ENCODE data around the gene FSTL5. TPM values are rescaled to one million over a fixed set of nuclear protein-coding genes. Genes with fewer than 3 reads are reported as not detected.

FSTL5 gene
- total and polyA plus RNA-seq, 9 of the 15 experiments (the other 6 are each of a cell fraction or from before 2014, with no cell fraction given): 0.09 to 3.1 (median 0.50) TPM; not detected in 1

- TF ChIP-seq, protein P1, sequence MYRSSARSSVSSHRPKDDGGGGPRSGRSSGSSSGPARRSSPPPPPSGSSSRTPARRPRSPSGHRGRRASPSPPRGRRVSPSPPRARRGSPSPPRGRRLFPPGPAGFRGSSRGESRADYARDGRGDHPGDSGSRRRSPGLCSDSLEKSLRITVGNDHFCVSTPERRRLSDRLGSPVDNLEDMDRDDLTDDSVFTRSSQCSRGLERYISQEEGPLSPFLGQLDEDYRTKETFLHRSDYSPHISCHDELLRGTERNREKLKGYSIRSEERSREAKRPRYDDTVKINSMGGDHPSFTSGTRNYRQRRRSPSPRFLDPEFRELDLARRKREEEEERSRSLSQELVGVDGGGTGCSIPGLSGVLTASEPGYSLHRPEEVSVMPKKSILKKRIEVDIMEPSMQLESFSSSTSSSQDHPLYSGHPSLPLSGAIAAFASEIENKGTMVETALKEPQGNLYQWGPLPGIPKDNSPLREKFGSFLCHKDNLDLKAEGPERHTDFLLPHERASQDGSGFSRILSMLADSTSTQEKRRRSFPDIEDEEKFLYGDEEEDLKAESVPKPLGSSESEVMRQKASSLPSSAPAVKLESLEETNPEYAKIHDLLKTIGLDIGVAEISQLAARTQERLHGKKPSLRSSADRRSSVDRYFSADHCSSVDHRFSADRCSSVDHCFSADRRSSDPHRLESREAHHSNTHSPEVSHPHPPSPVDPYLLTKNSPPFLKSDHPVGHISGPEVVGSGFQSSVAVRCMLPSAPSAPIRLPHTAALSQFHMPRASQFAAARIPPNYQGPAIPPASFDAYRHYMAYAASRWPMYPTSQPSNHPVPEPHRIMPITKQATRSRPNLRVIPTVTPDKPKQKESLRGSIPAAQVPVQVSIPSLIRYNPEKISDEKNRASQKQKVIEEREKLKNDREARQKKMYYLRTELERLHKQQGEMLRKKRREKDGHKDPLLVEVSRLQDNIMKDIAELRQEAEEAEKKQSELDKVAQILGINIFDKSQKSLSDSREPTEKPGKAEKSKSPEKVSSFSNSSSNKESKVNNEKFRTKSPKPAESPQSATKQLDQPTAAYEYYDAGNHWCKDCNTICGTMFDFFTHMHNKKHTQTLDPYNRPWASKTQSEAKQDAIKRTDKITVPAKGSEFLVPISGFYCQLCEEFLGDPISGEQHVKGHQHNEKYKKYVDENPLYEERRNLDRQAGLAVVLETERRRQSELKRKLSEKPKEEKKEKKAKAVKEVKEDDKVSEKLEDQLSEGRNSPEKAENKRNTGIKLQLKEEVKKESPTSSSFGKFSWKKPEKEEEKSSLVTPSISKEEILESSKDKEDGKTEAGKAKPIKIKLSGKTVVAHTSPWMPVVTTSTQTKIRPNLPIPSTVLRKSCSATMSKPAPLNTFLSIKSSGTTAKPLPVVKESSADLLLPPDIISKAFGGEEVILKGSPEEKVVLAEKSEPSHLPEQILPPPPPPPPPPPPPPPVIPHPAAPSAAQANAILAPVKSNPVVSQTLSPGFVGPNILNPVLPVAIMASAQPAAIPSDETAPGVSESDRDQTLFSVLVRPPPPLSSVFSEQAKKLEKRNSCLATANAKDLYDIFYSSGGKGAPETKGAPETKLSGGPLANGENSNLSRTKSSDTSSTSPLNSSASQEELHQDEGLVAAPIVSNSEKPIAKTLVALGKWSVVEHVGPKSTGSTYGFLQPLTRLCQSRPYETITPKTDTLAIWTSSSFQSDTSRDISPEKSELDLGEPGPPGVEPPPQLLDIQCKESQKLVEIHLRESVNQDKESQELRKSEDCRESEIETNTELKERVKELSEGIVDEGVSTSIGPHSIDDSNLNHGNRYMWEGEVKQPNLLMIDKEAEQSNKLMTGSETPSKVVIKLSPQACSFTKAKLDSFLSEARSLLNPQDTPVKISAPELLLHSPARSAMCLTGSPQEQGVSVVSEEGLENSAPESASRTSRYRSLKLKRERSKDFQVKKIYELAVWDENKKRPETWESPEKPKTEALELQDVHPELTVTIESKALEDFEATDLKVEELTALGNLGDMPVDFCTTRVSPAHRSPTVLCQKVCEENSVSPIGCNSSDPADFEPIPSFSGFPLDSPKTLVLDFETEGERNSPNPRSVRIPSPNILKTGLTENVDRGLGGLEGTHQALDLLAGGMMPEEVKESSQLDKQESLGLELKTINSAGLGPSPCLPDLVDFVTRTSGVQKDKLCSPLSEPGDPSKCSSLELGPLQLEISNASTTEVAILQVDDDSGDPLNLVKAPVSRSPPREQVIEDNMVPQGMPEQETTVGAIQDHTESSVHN (IDR thresholded peaks at IDR 0.05; ENCODE audit: borderline replicate concordance in 1 of 2, low read depth in 1 of 2): no peak
- TF ChIP-seq SMAD4 (CRISPR knock-in tag; conservative IDR thresholded peaks at IDR 0.05): no peak
- no peak for TF ChIP-seq MTA3 (IDR thresholded peaks at IDR 0.05; ENCODE audit: borderline replicate concordance)
- no peak for TF ChIP-seq RBM17 (IDR thresholded peaks at IDR 0.05; ENCODE audit: borderline replicate concordance, low read depth, low read length)
Observed at GRCh38 chr4:161696944-161697343, 466.9 kb downstream of the FSTL5 start (continued).
